Measurements from ENCODE around the gene NAA25.
"Not testable (repeated sequence)": the region's sequence is repeated elsewhere in the genome, so short reads cannot be mapped to it uniquely, and the experiment has no call there.

NAA25 gene

DNA sequence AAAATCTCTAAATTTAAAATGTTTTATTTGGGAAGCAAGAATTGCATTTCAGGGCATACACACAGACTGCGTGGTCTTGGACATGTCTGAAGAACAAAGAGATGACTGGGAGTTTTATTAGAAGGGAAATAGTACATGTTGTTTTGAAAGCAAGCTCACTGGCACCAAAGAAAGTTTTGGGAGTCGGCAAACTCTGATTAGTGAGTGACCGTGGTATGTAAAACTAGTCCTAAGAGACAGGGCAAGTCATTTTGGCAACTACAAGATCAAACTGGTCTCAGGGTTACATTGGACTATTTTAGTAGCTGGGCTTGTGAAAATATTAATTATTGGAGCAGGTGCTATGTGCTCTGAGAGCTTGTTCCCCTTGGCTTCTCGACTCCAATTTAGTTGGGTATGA is 110.6 kb downstream of the NAA25 start:
- in situ Hi-C loops (cut with MboI; ENCODE audit: low pct_unique_long_range_greater_than_20kb, low sequenced_read_pairs, unreplicated experiment), result no loop called here
- TF ChIP-seq, protein P1, sequence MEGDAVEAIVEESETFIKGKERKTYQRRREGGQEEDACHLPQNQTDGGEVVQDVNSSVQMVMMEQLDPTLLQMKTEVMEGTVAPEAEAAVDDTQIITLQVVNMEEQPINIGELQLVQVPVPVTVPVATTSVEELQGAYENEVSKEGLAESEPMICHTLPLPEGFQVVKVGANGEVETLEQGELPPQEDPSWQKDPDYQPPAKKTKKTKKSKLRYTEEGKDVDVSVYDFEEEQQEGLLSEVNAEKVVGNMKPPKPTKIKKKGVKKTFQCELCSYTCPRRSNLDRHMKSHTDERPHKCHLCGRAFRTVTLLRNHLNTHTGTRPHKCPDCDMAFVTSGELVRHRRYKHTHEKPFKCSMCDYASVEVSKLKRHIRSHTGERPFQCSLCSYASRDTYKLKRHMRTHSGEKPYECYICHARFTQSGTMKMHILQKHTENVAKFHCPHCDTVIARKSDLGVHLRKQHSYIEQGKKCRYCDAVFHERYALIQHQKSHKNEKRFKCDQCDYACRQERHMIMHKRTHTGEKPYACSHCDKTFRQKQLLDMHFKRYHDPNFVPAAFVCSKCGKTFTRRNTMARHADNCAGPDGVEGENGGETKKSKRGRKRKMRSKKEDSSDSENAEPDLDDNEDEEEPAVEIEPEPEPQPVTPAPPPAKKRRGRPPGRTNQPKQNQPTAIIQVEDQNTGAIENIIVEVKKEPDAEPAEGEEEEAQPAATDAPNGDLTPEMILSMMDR (IDR thresholded peaks at IDR 0.05; ENCODE audit: extremely low read depth, insufficient read depth, missing control alignments), result no peak
- no peak for DNase-seq (ENCODE audit: low spot score)

DNA sequence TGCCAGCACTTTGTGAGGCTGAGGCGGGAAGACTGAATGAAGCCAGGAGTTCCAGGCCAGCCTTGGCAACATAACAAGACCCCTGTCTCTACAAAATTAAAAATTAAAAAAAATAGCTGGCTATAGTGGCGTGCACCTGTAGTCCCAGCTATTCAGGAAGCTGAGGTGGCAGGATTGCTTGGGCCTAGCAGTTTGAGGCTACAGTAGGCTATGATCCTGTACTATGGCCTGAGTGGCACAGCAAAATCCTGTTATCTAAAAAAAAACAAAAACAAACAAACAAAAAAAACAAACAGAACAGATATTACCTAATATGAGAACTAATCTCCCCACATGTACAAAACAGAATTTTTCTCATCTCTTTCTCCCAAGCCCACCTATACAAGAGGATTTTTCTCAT is 111.3 kb downstream of the NAA25 start:
- in situ Hi-C loops (cut with MboI; ENCODE audit: low pct_unique_long_range_greater_than_20kb, low sequenced_read_pairs, unreplicated experiment), result no loop called here
- no peak for DNase-seq (ENCODE audit: low spot score)
- TF ChIP-seq, protein P1 (IDR thresholded peaks at IDR 0.05; ENCODE audit: extremely low read depth, insufficient read depth, missing control alignments), result no peak

DNA sequence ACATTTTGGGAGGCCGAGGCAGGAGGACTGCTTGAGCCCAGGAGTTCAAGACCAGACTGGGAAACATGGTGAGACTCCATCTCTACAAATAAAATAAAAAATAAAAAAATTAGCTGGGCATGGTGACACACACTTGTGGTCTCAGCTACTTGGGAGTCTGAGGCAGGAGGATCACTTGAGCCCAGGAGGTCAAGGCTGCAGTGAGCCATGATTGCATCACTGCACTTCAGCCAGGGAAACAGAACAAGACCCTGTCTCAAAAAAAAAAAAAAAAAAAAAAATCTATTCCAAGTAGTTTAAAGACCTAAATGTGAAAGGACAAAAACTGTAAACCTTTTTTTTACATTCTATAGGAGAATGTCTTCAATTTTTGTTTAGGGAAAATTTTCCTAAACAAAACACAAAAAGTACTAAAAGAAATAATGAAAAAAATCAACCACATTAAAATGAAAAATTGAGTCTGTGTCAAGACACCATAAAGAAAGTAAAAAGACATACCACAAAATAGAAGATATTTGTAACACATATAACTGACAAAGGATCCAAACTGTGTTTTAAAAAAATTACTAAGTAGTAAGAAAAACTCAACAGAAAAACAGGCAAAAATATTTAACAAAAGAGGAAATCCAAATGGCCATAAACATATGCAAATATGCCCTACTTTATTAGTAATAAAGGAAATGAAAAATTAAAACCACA is 112.7 kb downstream of the NAA25 start:
- TF ChIP-seq, protein P1 (IDR thresholded peaks at IDR 0.05; ENCODE audit: extremely low read depth, insufficient read depth, missing control alignments), result no peak
- in situ Hi-C loops (cut with MboI; ENCODE audit: low pct_unique_long_range_greater_than_20kb, low sequenced_read_pairs, unreplicated experiment), result no loop called here
- DNase-seq (ENCODE audit: low spot score), result no peak

DNA sequence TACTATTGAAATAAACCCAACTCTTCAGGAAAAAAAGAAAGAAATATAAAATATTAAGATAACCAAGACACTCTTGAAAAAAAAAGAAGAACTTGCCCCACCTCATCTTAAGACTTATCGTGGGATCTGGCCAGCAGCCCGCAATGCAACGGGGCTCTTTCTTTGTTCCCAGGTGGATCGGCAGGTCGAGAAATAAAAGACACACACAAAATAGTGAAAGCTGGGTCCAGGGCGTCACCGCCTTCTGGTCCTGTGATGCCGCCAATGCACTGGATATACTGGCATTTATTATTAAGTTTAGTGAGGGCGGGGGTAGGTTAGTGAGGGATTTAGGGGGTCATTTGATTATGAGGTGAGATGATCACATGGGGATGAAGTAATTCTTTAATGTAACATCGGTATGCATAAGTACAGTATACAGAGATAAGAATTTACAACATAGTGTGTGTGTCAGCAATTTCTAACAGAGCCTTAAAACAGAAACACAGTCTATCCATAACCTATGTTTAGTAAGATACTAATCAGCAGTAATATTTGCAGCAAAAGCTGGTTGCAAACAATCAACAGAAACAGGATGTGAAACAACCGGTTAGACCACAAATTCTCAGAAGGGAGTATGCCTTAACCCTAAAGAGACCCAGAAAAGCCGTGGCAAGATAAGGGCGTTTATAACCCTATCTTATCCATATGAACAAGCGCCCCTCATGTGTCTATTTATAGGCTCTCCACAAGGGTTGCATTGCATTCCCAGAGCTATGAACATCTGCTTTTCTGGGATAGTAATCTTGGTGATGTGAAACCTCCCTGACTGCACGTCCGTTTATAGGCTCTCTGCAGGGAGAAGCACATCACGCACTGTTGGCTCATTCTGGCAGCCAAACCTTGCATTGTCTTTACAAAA is 114.1 kb downstream of the NAA25 start:
- DNase-seq (ENCODE audit: low spot score); in situ Hi-C loops (cut with MboI; ENCODE audit: low pct_unique_long_range_greater_than_20kb, low sequenced_read_pairs, unreplicated experiment): not testable (repeated sequence)

DNA sequence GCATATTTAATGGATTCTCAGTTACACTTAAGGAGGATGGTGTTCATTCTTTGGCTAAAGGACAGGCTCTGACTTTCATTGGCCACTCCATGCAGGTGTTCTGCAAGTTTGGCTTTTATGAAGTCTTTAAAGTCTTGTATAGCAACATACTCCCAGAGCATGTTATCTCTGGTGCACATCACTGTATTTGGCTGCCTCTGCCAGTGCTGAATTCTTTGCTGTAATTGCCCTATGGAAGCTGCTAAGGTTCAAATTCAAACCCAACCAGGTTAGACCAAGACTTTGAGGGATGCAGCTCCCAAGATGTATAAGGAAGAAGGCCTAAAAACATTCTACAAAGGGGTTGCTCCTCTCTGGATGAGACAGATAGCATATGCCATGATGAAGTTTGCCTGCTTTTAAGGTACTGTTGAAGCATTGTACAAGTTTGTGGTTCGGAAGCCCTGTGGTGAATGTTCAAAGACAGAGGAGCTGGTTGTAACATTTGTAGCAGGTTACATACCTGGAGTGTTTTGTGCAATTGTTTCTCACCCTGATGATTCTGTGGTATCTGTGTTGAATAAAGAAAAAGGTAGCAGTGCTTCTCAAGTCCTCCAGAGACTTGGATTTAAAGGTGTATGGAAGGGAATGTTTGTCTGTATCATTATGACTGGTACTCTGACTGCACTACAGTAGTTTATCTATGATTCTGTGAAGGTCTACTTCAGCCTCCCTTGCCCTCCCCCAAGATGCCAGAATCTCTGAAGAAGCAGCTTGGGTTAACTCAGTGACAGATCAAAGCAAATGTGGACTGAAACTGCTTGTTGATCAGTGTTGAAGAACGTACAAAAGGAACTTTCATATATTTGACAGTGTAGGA is 115.1 kb downstream of the NAA25 start:
- TF ChIP-seq, protein P1 (IDR thresholded peaks at IDR 0.05; ENCODE audit: extremely low read depth, insufficient read depth, missing control alignments), result no peak
- DNase-seq (ENCODE audit: low spot score), result no peak
- in situ Hi-C loops (cut with MboI; ENCODE audit: low pct_unique_long_range_greater_than_20kb, low sequenced_read_pairs, unreplicated experiment), result no loop called here

DNA sequence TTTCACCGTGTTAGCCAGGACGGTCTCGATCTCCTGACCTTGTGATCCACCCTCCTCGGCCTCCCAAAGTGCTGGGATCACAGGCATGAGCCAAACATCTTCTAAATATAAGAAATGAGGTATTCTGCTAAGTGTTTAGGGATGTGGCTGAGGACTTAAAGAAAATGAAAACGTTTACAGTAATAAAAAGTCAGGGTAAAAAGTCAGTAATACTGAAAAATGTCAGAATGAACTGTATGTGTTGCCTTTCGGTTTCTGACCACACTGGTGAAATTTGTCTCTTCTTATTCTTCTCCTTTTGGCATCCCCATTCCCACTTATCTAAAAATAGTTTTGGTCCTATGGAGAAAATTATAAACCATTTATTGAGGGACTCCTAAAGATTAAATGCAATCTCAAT is 116.1 kb downstream of the NAA25 start:
- TF ChIP-seq, protein P1 (IDR thresholded peaks at IDR 0.05; ENCODE audit: extremely low read depth, insufficient read depth, missing control alignments), result no peak
- in situ Hi-C loops (cut with MboI; ENCODE audit: low pct_unique_long_range_greater_than_20kb, low sequenced_read_pairs, unreplicated experiment), result no loop called here
- no peak for DNase-seq (ENCODE audit: low spot score)
